GM18505 (cell line): ENCODE results near the gene MIS12.

Source experiments
- ATAC-seq: cut with Tn5 transposase; IDR thresholded peaks from one replicate; pipeline ENCODE4 v1.9.1; 2021; ENCODE audit not compliant: unreplicated experiment
- POLR2A ChIP-seq: IDR thresholded peaks from 4 replicates; pipeline ENCODE4 v1.6.1; 2011; ENCODE audit warnings: borderline replicate concordance; ENCODE audit not compliant: insufficient read depth, insufficient read length; ENCODE audit errors: extremely low read depth

MIS12 gene

GRCh38 chr17:5486206-5487124 lies at the start of gene MIS12:
TSS of gene MIS12 (plus strand) at chr17:5486566. CDS start at chr17:5488863, 2,297 bp downstream.
- peak; percentile 78 for ATAC-seq

GRCh38 chr17:5437721-5438317 lies 48.5 kb upstream of the MIS12 start:
- ATAC-seq = no peak
- TF ChIP-seq POLR2A = no peak

More at GRCh38 chr17:5486206-5487124, at the start of gene MIS12:
- TF ChIP-seq POLR2A = peak; percentile 88

GRCh38 chr17:5438716-5439445 lies 47.5 kb upstream of the MIS12 start, which contains the start of gene C1QBP:
TSS of gene C1QBP (minus strand) at chr17:5439155. CDS start at chr17:5439073, 82 bp downstream.
- peak; percentile 92 for TF ChIP-seq POLR2A

GRCh38 chr17:5439446-5439764 lies 47.0 kb upstream of the MIS12 start:
- TF ChIP-seq POLR2A = no peak
- ATAC-seq = no peak

More at GRCh38 chr17:5438716-5439445, 47.5 kb upstream of the MIS12 start, which contains the start of gene C1QBP:
- ATAC-seq = peak; percentile 88

GRCh38 chr17:5443728-5444127 lies 42.6 kb upstream of the MIS12 start:
- TF ChIP-seq POLR2A = no peak
- ATAC-seq = no peak

GRCh38 chr17:5444209-5444608 lies 42.2 kb upstream of the MIS12 start:
- no peak for TF ChIP-seq POLR2A
- ATAC-seq = no peak

- no peak for ATAC-seq
- no peak for TF ChIP-seq POLR2A
These were observed 39.6 kb upstream of the MIS12 start for GRCh38 chr17:5446786-5447185.

- ATAC-seq = no peak
- no peak for TF ChIP-seq POLR2A
These were observed 21.5 kb upstream of the MIS12 start for GRCh38 chr17:5464717-5465507.

- ATAC-seq = no peak
- no peak for TF ChIP-seq POLR2A
These were observed 20.1 kb upstream of the MIS12 start for GRCh38 chr17:5466295-5466694.

GRCh38 chr17:5467416-5467815 lies 18.9 kb upstream of the MIS12 start:
- no peak for TF ChIP-seq POLR2A

GRCh38 chr17:5468075-5468473 lies 18.3 kb upstream of the MIS12 start:
- TF ChIP-seq POLR2A = no peak
- ATAC-seq = peak; percentile 19

More at GRCh38 chr17:5467416-5467815, 18.9 kb upstream of the MIS12 start:
- no peak for ATAC-seq

GRCh38 chr17:5472511-5472910 lies 13.9 kb upstream of the MIS12 start:
- ATAC-seq = no peak
- TF ChIP-seq POLR2A = no peak
